ENCODE data around the gene ERCC8.

DNA sequence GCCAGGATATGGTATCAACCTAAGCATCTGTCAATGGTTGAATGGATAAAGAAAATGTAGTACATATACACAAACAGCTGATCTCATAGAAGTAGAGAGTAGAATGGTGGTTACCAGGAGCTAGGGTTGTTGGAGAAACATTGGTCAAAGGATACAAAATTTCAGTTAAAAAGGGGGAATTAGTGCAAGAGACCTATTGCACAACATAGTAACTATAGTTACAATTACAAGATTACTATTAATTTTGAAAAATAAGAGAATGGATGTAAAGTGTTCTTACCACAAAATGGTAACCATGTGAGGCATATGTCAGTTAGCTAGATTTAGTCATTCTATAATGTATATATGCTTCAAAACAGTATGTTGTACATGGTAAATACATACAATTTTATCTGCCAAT is 72.0 kb downstream of the ERCC8 start:
- TF ChIP-seq, protein P1, sequence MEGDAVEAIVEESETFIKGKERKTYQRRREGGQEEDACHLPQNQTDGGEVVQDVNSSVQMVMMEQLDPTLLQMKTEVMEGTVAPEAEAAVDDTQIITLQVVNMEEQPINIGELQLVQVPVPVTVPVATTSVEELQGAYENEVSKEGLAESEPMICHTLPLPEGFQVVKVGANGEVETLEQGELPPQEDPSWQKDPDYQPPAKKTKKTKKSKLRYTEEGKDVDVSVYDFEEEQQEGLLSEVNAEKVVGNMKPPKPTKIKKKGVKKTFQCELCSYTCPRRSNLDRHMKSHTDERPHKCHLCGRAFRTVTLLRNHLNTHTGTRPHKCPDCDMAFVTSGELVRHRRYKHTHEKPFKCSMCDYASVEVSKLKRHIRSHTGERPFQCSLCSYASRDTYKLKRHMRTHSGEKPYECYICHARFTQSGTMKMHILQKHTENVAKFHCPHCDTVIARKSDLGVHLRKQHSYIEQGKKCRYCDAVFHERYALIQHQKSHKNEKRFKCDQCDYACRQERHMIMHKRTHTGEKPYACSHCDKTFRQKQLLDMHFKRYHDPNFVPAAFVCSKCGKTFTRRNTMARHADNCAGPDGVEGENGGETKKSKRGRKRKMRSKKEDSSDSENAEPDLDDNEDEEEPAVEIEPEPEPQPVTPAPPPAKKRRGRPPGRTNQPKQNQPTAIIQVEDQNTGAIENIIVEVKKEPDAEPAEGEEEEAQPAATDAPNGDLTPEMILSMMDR (IDR thresholded peaks at IDR 0.05): no peak
- no peak for TF ChIP-seq POLR2A (IDR thresholded peaks at IDR 0.05)

All from lower leg skin (tissue), 3 donors.